GM18868 (cell line): ENCODE results near the gene C21orf58.
"Not testable (repeated sequence)": the region's sequence is repeated elsewhere in the genome, so short reads cannot be mapped to it uniquely, and the experiment has no call there.

ENCODE experiments used
- ATAC-seq: cut with Tn5 transposase; IDR thresholded peaks from one replicate; pipeline ENCODE4 v1.9.1; 2021; ENCODE audit warnings: mild to moderate bottlenecking, moderate library complexity; ENCODE audit not compliant: unreplicated experiment

The C21orf58 gene

DNA sequence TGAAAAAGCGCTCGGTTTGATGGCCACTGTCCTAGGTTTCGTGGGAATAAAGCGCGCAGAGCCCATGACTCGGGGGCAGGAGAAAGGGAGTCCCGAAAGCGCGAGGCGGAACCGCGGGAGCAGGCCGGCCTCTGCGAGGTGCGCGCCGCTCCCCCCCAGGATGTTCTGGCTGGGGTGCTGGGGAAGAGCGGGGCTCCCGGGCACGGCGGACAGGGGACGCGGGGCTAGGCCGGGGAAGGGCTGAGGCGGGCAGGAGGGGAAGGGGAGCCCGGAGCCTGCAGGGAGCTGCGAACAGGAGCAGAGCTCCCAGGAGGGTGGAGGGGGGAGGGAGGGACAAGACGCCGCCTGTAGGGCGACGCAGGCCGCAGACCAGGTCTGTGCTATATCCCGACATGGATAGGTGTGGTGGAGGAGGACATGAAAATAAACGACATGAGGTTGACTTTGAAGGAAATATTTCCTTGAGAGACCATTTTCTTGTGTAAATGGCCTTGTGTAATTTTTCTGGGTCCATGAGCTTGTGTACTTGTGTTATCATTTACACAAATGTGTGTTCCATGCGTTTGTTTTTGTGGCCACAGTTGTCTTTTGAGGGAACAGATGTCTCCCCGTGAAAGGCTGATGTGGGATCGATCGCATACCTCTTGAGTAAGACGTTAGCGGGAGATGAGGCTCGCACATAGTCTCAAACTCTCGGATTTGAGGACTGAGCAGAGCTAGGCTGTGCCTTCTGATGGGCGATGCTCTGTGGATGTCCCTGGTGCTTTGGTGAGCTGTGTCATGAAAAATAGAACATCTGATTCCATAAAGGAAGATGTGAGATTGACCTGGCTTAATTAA is 1.6 kb upstream of the C21orf58 start:
- ATAC-seq: no peak

- peak; percentile 62 for ATAC-seq
Measured at GRCh38 chr21:46324390-46325072, 861 bp upstream of the C21orf58 start.

GRCh38 chr21:46323227-46323709 is 402 bp downstream of the C21orf58 start:
- no peak for ATAC-seq

- no peak for ATAC-seq
Measured at GRCh38 chr21:46322351-46323226, 1.1 kb downstream of the C21orf58 start.

GRCh38 chr21:46320331-46320801 is 3.3 kb downstream of the C21orf58 start:
- ATAC-seq: no peak

DNA sequence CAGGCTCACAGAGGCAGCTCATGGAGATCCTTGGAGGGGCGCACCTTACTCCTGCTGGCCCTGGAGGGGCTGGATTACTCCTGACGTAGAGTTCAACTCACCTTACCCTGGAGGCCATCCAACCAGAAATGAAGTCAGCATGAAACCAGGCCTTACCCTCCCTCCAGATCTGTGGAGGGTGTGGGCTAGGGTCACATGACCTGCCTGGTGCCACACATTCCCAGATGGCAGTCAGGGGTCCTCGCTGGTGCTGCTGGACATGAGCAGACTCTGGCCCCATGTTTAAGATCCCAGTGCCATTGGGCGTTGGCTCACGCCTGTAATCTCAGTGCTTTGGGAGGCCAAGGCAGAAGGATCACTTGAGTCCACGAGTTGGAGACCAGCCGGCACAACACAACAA is 4.5 kb downstream of the C21orf58 start:
- ATAC-seq: no peak

GRCh38 chr21:46318464-46318845 is 5.2 kb downstream of the C21orf58 start:
- ATAC-seq: no peak

DNA sequence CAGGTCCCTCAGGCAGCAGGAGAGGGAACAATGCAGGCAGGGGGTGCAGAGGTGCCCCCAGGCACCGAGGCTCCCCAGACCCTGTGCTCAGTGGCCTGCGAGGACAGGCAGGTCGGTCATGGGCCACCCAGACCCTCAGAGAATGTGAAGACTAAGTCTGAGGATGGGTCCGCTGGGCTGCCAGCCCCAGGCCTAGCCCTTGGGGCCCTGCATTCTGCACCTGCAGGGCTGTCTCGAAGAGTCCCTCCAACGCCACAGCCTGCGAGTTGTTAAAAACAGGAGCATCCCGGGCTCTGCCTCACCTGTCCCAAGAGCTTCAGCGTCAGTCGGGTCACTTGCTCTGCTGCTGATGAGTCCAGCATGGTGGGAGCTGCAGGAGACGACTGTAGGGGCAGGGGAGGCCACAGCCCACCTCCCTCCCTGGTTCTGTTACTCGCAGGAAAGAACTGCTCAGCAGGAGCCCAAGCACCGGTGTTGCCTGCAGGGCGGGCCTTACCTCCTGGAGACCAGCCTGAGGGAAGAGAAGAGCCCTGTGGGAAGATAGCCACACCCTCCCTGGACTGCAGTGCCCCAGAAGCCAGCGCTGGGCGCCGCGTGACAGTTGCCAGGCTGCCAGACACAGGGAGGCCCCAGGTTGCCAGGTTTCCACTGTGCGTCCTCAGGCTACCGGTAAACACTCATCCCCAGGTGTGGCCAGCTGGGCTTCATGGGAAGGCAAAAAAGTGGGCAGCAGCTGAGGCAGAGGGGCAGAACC is 5.8 kb downstream of the C21orf58 start:
- ATAC-seq: no peak

DNA sequence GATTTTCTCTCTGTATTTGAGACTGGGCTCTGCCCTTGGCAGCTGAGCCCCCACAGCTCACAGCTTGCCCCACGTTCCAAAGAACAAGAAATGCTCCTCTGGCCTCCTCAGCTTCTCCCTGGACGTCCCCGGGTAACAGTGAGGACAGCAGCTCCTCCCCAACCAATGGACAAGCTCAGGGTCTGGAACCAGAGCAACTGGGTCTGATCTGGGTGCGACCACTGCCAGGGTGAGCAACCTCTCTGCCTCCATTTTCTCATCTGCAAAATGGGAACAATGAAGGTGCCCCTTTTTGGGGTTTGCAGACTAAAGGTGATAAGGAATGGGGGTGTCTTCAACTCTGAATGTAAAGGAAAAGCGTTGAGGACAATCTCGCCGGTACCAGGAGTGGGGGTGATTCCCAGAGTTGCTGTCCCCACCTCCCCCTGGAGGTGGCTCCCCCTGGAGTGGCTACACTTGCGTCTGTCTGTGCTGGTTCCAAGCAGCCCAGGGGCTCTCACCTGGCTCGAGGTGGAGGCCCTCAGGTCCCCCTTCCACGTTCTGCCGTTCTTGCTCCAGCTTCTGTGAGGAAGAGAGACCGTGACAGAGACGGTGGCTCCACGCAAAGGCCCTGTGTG is 6.9 kb downstream of the C21orf58 start:
- ATAC-seq: no peak

DNA sequence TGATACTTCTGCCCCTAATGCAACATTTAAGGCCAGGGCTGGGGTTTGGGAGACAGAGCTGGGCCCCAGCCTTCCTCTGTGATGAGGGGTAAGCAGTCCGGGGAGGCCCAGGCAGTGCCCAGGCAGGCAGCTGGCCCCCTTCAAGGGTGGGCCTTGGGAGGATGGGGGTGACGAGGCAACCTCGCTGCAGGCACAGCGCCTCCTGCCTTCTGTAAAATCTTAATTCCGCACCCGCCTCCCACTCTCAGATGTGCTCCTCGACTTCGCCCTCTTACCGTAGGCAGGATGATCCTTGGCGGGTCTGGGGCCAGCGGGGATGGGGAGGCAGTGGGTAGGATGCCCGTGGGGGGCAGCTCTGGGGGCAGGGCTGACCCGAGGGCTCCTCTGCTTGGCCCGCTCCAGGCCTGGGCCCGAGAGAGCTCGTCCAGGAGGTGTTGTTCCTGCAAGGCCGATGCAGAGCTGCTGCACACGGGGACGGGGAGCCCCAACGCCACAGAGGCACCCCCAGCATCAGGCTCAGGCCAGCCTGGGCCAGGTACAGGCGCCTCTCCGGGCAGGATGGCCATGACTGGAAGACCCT is 9.1 kb downstream of the C21orf58 start:
- no peak for ATAC-seq

GRCh38 chr21:46312949-46313348 is 10.7 kb downstream of the C21orf58 start:
- ATAC-seq: no peak

DNA sequence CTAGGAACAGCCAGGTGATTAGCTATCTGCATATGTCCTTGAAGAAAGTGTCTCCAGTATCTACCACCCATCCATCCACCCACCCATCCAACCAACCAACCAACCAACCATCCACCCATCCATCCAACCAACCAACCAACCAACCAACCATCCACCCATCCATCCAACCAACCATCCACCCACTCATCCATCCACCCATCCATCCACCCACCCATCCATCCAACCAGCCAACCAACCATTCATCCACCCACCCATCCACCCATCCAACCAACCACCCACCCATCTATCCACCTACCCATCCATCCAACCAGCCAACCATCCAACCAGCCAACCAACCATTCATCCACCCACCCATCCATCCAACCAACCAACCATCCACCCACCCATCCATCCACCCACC is 12.1 kb downstream of the C21orf58 start:
- no peak for ATAC-seq

GRCh38 chr21:46310260-46310659 is 13.4 kb downstream of the C21orf58 start:
- ATAC-seq: not testable (repeated sequence)

- no peak for ATAC-seq
Measured at GRCh38 chr21:46308431-46308830, 15.2 kb downstream of the C21orf58 start.

DNA sequence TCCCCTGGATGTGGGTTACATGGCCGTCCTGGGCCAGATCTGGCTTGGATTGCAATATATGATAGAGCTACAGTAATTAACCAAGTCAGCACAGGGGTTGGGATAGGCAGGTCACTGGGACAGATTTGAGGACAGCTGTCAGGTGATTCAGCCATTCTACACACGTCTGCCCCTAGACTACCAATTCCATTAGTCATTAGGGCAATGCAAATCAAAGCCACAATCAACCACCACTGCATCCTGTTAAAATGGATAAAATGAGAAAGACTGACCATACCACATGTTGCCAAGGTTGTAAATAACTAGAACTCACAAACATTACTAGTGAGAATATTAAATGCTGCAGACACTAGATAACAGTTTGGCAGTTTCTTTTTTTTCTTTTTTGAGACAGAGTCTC is 16.0 kb downstream of the C21orf58 start:
- ATAC-seq: no peak

GRCh38 chr21:46304955-46305354 is 18.7 kb downstream of the C21orf58 start:
- no peak for ATAC-seq

DNA sequence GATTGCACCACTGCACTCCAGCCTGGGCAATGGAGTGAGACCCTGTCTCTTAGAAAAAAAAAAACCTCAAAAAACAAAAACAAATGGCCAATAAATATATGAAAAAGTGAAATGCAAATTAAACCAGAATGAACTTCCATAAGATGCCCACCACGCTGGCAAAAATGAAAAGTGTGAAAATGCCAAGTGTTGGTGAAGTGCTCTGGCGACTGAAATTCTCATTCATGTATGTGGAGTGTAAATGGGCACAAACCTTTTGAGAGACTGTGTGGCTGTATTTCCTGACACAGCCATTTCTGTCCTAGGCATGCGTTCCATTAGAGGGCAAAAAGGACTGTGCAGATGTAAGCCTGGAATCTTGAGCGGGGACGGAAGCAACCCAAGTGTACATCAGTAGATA is 19.2 kb downstream of the C21orf58 start:
- ATAC-seq: no peak

- no peak for ATAC-seq
Measured at GRCh38 chr21:46301759-46302158, 21.9 kb downstream of the C21orf58 start.

DNA sequence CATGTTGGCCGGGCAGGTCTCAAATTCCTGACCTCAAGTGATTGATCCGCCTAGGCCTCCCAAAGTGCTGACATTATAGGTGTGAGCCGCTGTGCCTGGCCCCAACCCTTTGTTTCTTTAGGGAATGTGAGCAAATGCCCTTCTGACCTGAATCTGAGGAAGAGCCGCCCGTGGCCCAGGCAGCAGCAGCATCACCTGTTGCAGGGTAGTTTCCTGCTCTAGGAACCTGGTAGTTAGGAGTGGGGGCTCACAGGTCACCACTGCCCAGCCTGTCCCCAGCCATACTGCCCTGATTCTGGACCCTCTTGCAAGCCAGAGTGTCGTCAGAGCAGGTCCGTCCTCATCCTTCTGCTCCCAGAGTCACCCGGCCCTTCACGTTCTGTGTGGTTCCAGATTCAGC is 24.5 kb downstream of the C21orf58 start:
- ATAC-seq: no peak
